HepG2 (cell line): ENCODE data around the gene DOCK1. TPM values are rescaled to one million over a fixed set of nuclear protein-coding genes. Genes with fewer than 3 reads are reported as not detected.

Experiments
- ATAC-seq: fragments of 200-7000 bp; cut with Tn5 transposase; 3 replicates; pipeline ENCODE4 v1.9.1; 2020; ENCODE audit warnings: mild to moderate bottlenecking, moderate library complexity
- BruUV-seq: library from RNA; stranded (reverse); fragments of 400-500 nt; replicated peaks from 2 replicates; lab custom pipeline; 2021; lab: Mats Ljungman, UMichigan
- CTCF ChIA-PET: fragments of 300-600 bp; formaldehyde crosslinking; extraction: SDS; loops from one replicate; lab custom pipeline; 2021; ENCODE audit warnings: low total read pairs, inconsistent platforms, low intra/inter-chr PET ratio; lab: Yijun Ruan, JAX
- POLR2A ChIA-PET: fragments of 350-600 bp; sonication (Branson Sonifier 250); formaldehyde crosslinking; loops from one replicate; lab custom pipeline; 2020; ENCODE audit warnings: antibody characterized with exemption, inconsistent platforms; lab: Yijun Ruan, JAX
- DNase-seq: peaks from one replicate; pipeline ENCODE4 v3.0.0-alpha.2; 2015; ENCODE audit warnings: low spot score
- FAIRE-seq: peaks from 3 replicates; lab custom pipeline; 2011; peaks lifted over from hg19 to GRCh38; lab: Jason Lieb, UNC
- H2AFZ ChIP-seq: one replicate; pipeline ENCODE4 v1.6.1; 2011; ENCODE audit warnings: low read length, inconsistent platforms
- H3K27ac ChIP-seq: fragments of 300-600 bp; 3 replicates; pipeline ENCODE4 v1.8.0; 2011; ENCODE audit warnings: mixed run types, mild to moderate bottlenecking, mixed read lengths, low read length, inconsistent platforms; ENCODE audit not compliant: insufficient read depth; ENCODE audit errors: extremely low read length
- H3K27me3 ChIP-seq, 2 experiments: fragments of 200-600 bp in 1 of 2; 2 replicates in 1 of 2; 3 replicates in 1 of 2; pipeline versions ENCODE4 v1.6.0 to v1.8.0; 2011; ENCODE audit warnings: low read length in 2 of 2, mild to moderate bottlenecking in 2 of 2, moderate library complexity in 2 of 2, inconsistent platforms in 1 of 2; ENCODE audit not compliant: insufficient read depth in 2 of 2, control insufficient read depth in 1 of 2
- H3K36me3 ChIP-seq, 2 experiments: fragments of 200-600 bp in 1 of 2; replicated peaks in 1 of 2; 2 replicates in 1 of 2; 3 replicates in 1 of 2; pipeline versions ENCODE4 v1.5.1 to v1.8.0; 2011; ENCODE audit warnings: low read length in 2 of 2, inconsistent platforms in 1 of 2; ENCODE audit not compliant: insufficient read depth in 2 of 2, control insufficient read depth in 1 of 2
- H3K4me1 ChIP-seq: 2 replicates; pipeline ENCODE4 v1.5.1; 2012; ENCODE audit warnings: low read length, inconsistent platforms; ENCODE audit not compliant: insufficient read depth
- H3K4me2 ChIP-seq: 2 replicates; pipeline ENCODE4 v1.6.0; 2011; ENCODE audit warnings: low read depth, low read length, inconsistent platforms
- H3K4me3 ChIP-seq, 3 experiments: fragments of 200-600 bp in 1 of 3; sonication (generic), shearing (Covaris generic) in 1 of 3; replicated peaks in 1 of 3; 2 replicates each; pipeline ENCODE4 v1.5.1; 2011 to 2016; ENCODE audit warnings: low read length in 3 of 3, inconsistent platforms in 2 of 3, low read depth in 2 of 3, mild to moderate bottlenecking in 2 of 3, control low read depth in 1 of 3, mixed read lengths in 1 of 3; ENCODE audit not compliant: insufficient read depth in 1 of 3
- H3K79me2 ChIP-seq: one replicate; pipeline ENCODE4 v1.6.1; 2011; ENCODE audit warnings: low read length, inconsistent platforms; ENCODE audit not compliant: insufficient read depth
- H3K9ac ChIP-seq: 2 replicates; pipeline ENCODE4 v1.6.0; 2011; ENCODE audit warnings: mild to moderate bottlenecking, low read depth, low read length, inconsistent platforms; ENCODE audit not compliant: insufficient read depth
- H3K9me3 ChIP-seq: 2 replicates; pipeline ENCODE4 v1.5.1; 2012; ENCODE audit warnings: mild to moderate bottlenecking, low read length
- H4K20me1 ChIP-seq: 2 replicates; pipeline ENCODE4 v1.6.0; 2011; ENCODE audit warnings: inconsistent platforms, mild to moderate bottlenecking, low read length, moderate library complexity; ENCODE audit not compliant: insufficient read depth
- ADNP ChIP-seq: sonication (generic); formaldehyde crosslinking; IDR thresholded peaks from 2 replicates; pipeline ENCODE4 v1.4.0; 2020; ENCODE audit warnings: missing genetic modification reagents
- ARNT ChIP-seq: fragments of 450-650 bp; IDR thresholded peaks from 2 replicates; pipeline ENCODE4 v1.6.1; 2017
- CENPBD1 ChIP-seq: sonication (generic); formaldehyde crosslinking; IDR thresholded peaks from 2 replicates; pipeline ENCODE4 v1.8.0; 2022; ENCODE audit warnings: missing genetic modification reagents, low read depth, mild to moderate bottlenecking, borderline replicate concordance
- GATAD2A ChIP-seq: IDR thresholded peaks from 2 replicates; pipeline ENCODE4 v1.6.1; 2016
- MTERF4 ChIP-seq: sonication (generic); formaldehyde crosslinking; IDR thresholded peaks from 2 replicates; pipeline ENCODE4 v1.8.0; 2023; ENCODE audit warnings: mild to moderate bottlenecking, missing genetic modification reagents
- MYPOP ChIP-seq: sonication (generic); formaldehyde crosslinking; IDR thresholded peaks from 2 replicates; pipeline ENCODE4 v1.8.1; 2023; ENCODE audit warnings: mild to moderate bottlenecking, moderate library complexity, missing genetic modification reagents
- NFE2 ChIP-seq: sonication (generic); formaldehyde crosslinking; IDR thresholded peaks from 2 replicates; pipeline ENCODE4 v1.4.0; 2020; ENCODE audit warnings: missing genetic modification reagents
- POLR2AphosphoS5 ChIP-seq: IDR thresholded peaks from 2 replicates; pipeline ENCODE4 v1.6.1; 2012; ENCODE audit warnings: low read depth, low read length
- SIX1 ChIP-seq: sonication (generic); formaldehyde crosslinking; IDR thresholded peaks from 2 replicates; pipeline ENCODE4 v1.4.0; 2020; ENCODE audit warnings: missing genetic modification reagents, borderline replicate concordance
- SRSF4 ChIP-seq: fragments of 200-400 bp; formaldehyde crosslinking; IDR thresholded peaks from one replicate; pipeline ENCODE4 v1.6.1; 2018; ENCODE audit warnings: mild to moderate bottlenecking, low read depth, low read length, moderate library complexity; ENCODE audit not compliant: poor library complexity, severe bottlenecking
- ZNF10 ChIP-seq: sonication (generic); formaldehyde crosslinking; IDR thresholded peaks from 2 replicates; pipeline ENCODE4 v1.4.0; 2020; ENCODE audit warnings: mild to moderate bottlenecking, low read depth, missing genetic modification reagents, borderline replicate concordance
- ZNF652 ChIP-seq: IDR thresholded peaks from 2 replicates; pipeline ENCODE4 v1.6.1; 2016; ENCODE audit warnings: low read depth, borderline replicate concordance
- ZNF687 ChIP-seq: sonication (generic); formaldehyde crosslinking; IDR thresholded peaks from 2 replicates; pipeline ENCODE4 v1.5.1; 2020; ENCODE audit warnings: mild to moderate bottlenecking, missing genetic modification reagents, moderate library complexity
- ZNF7 ChIP-seq: IDR thresholded peaks from 2 replicates; pipeline ENCODE4 v1.6.1; 2016; ENCODE audit warnings: missing biosample characterization, missing genetic modification reagents
- ZNF792 ChIP-seq: IDR thresholded peaks from 2 replicates; pipeline ENCODE4 v1.6.1; 2016
- WGBS: methylation state at CpG from one replicate; pipeline ENCODE4 v1.1.6; 2017; ENCODE audit warnings: low lambda C conversion rate; 5-methylcytosine and 5-hydroxymethylcytosine counted together
- in situ Hi-C: cut with HindIII; loops from 2 replicates; pipeline ENCODE4 v1.10.0; 2017; ENCODE audit warnings: low pct_unique_long_range_greater_than_20kb; ENCODE audit not compliant: extremely low pct_ligation_motif_present
- intact Hi-C: fragments of 100-400 bp; cut with micrococcal nuclease; formaldehyde crosslinking; loops from one replicate; pipeline ENCODE4 v1.10.0; 2022; ENCODE audit not compliant: unreplicated experiment
- polyA plus RNA-seq, 8 experiments: library from polyadenylated mRNA; depleted of rRNA in 3 of 8; stranded (reverse) in 7 of 8; unstranded in 1 of 8; fragments of >200 nt; fragmentation: Illumina TruSeq in 4 of 8; extraction: Trizol in 4 of 8; gene quantifications; 2 replicates each; pipeline versions ENCODE4 v1.2.1 to v1.2.3, GENCODE V29; 2011 to 2016; ENCODE audit warnings: low read depth in 4 of 8, missing spikeins in 1 of 8, mixed read lengths in 1 of 8; ENCODE audit not compliant: insufficient read depth in 1 of 8
- total RNA-seq, 5 experiments: library from RNA; depleted of rRNA; stranded (reverse); fragments of >200 nt; fragmentation: Illumina TruSeq; extraction: Trizol; gene quantifications; 2 replicates each; pipeline ENCODE4 v1.2.3, GENCODE V29; 2016; ENCODE audit warnings: low read depth in 1 of 5

The DOCK1 gene
- total and polyA plus RNA-seq, 2 of the 13 experiments (the other 11 are each of a cell fraction or from before 2014, with no cell fraction given) = 8.3 to 25.5 TPM

GRCh38 chr10:127370601-127371000 is 465.4 kb downstream of the DOCK1 start:
- no peaks in the 10 kb centered on the region for H3K79me2 ChIP-seq
- FAIRE-seq = no peak
- intact Hi-C loops (no loop called here), in situ Hi-C loops (no loop called here)
- H3K36me3 ChIP-seq = peaks cover 8 to 15% of the 10 kb centered on the region in 2 experiments
- no peak overlapping the region for H2AFZ ChIP-seq
- no peak overlapping the region for H3K4me2 ChIP-seq
- H3K27ac ChIP-seq = no peak overlapping the region
- no peak overlapping the region for H3K4me3 ChIP-seq
- no peaks in the 10 kb centered on the region for H3K4me1 ChIP-seq
- CTCF ChIA-PET = no interaction called here
- H3K9me3 ChIP-seq = no peaks in the 10 kb centered on the region
- no TSS peak for BruUV-seq
- no peak for DNase-seq
- H4K20me1 ChIP-seq = no peaks in the 10 kb centered on the region
- WGBS = 96% methylated on average over 7 of the region's 7 CpGs
- TF ChIP-seq SIX1 (no peak), ADNP (CRISPR knock-in tag) (no peak), POLR2AphosphoS5 (no peak), SRSF4 (no peak), MTERF4 (CRISPR knock-in tag) (no peak), MYPOP (no peak), ZNF687 (no peak), ZNF652 (no peak), GATAD2A (CRISPR knock-in tag) (no peak), ZNF10 (CRISPR knock-in tag) (no peak), ZNF792 (CRISPR knock-in tag) (no peak), ZNF7 (CRISPR knock-in tag) (no peak), ARNT (no peak), NFE2 (CRISPR knock-in tag) (no peak), CENPBD1 (no peak)
- TF ChIP-seq, all 625 proteins: peak for 0
- POLR2A ChIA-PET = no interaction called here
- Histone ChIP-seq H3K9ac (no peak overlapping the region), H3K27me3 (no peaks in the 10 kb centered on the region)
- no peak for ATAC-seq
